Left ventricle myocardium superior (tissue), 1 donor: ENCODE data around the gene EVA1C. TPM values are rescaled to one million over a fixed set of nuclear protein-coding genes. Genes with fewer than 3 reads are reported as not detected.
"Not testable (repeated sequence)": the region's sequence is repeated elsewhere in the genome, so short reads cannot be mapped to it uniquely, and the experiment has no call there.

Experiments
- ATAC-seq: fragments of 200-7000 bp; cut with Tn5 transposase; one replicate; pipeline ENCODE4 v1.9.1; 2020; ENCODE audit warnings: mild to moderate bottlenecking, moderate library complexity
- DNase-seq: peaks from one replicate; pipeline ENCODE4 v3.0.0-alpha.2; 2020
- intact Hi-C: fragments of 100-400 bp; cut with micrococcal nuclease; formaldehyde crosslinking; loops from one replicate; pipeline ENCODE4 v1.11.0; 2022
- total RNA-seq: library from RNA; stranded (reverse); fragmentation: NEBNext Ultra II Directional; extraction: Animal tissue kit (Norgen Biotek cat#: 25700); gene quantifications from one replicate; pipeline ENCODE4 v1.2.1, GENCODE V29; 2021
- donor health status: DM: no; HTN: yes; CAD: no; lungs with severe emphysema.

EVA1C gene
- total RNA-seq, 1 donor from 2014 or later = 13.6 TPM

GRCh38 chr21:32537569-32537881 lies 125.0 kb downstream of the EVA1C start:
- DNase-seq = no peak
- ATAC-seq = peak; percentile 36
- intact Hi-C loops = no loop called here

- ATAC-seq = no peak
- intact Hi-C loops = no loop called here
- DNase-seq = no peak
Measured at GRCh38 chr21:32538147-32538792, 125.8 kb downstream of the EVA1C start.

GRCh38 chr21:32539378-32539777 lies 126.9 kb downstream of the EVA1C start:
- intact Hi-C loops = no loop called here
- DNase-seq (no peak), ATAC-seq (no peak)

GRCh38 chr21:32543056-32543455 lies 130.6 kb downstream of the EVA1C start:
- intact Hi-C loops, DNase-seq, ATAC-seq: not testable (repeated sequence)

- ATAC-seq (no peak), DNase-seq (no peak)
- intact Hi-C loops = no loop called here
Measured at GRCh38 chr21:32543975-32544374, 131.5 kb downstream of the EVA1C start.

GRCh38 chr21:32544697-32545096 lies 132.2 kb downstream of the EVA1C start:
- ATAC-seq = no peak

GRCh38 chr21:32545948-32546441 lies 133.5 kb downstream of the EVA1C start:
- ATAC-seq (no peak), DNase-seq (no peak)
- intact Hi-C loops = no loop called here

More at GRCh38 chr21:32544697-32545096, 132.2 kb downstream of the EVA1C start:
- DNase-seq = no peak
- intact Hi-C loops = no loop called here

GRCh38 chr21:32547018-32547417 lies 134.5 kb downstream of the EVA1C start:
- intact Hi-C loops = no loop called here
- no peak for DNase-seq
- ATAC-seq = no peak

- DNase-seq (no peak), ATAC-seq (no peak)
- intact Hi-C loops = no loop called here
Measured at GRCh38 chr21:32548978-32549377, 136.5 kb downstream of the EVA1C start.

- intact Hi-C loops = no loop called here
- no peak for ATAC-seq
- no peak for DNase-seq
Measured at GRCh38 chr21:32549440-32549839, 136.9 kb downstream of the EVA1C start.

GRCh38 chr21:32549886-32550285 lies 137.4 kb downstream of the EVA1C start:
- DNase-seq = no peak
- intact Hi-C loops = no loop called here
- ATAC-seq = no peak

GRCh38 chr21:32554832-32555638 lies 142.5 kb downstream of the EVA1C start:
- intact Hi-C loops = no loop called here
- DNase-seq (no peak), ATAC-seq (no peak)

- ATAC-seq = no peak
- DNase-seq = no peak
- intact Hi-C loops = no loop called here
Measured at GRCh38 chr21:32558106-32558505, 145.6 kb downstream of the EVA1C start.

GRCh38 chr21:32559006-32559610 lies 146.6 kb downstream of the EVA1C start:
- intact Hi-C loops = no loop called here
- no peak for DNase-seq

GRCh38 chr21:32560896-32561295 lies 148.4 kb downstream of the EVA1C start:
- ATAC-seq = no peak
- no peak for DNase-seq
- intact Hi-C loops = no loop called here

More at GRCh38 chr21:32559006-32559610, 146.6 kb downstream of the EVA1C start:
- no peak for ATAC-seq

- DNase-seq, intact Hi-C loops, ATAC-seq: not testable (repeated sequence)
Measured at GRCh38 chr21:32561476-32561875, 149.0 kb downstream of the EVA1C start.

GRCh38 chr21:32562426-32562825 lies 149.9 kb downstream of the EVA1C start:
- intact Hi-C loops = loop anchor here (2.0 kb wide), 1 partner anchor 160 kb away; no protein-coding TSS in a partner anchor

GRCh38 chr21:32562915-32563314 lies 150.4 kb downstream of the EVA1C start:
- no peak for ATAC-seq
- intact Hi-C loops = loop anchor here (2.0 kb wide), 1 partner anchor 160 kb away; no protein-coding TSS in a partner anchor
- no peak for DNase-seq

More at GRCh38 chr21:32562426-32562825, 149.9 kb downstream of the EVA1C start:
- peak; percentile 74 for ATAC-seq
- DNase-seq = no peak
